IMR-90 (cell line): ENCODE measurements around the gene LTN1. TPM values are rescaled to one million over a fixed set of nuclear protein-coding genes. Genes with fewer than 3 reads are reported as not detected.

ENCODE experiments used
- ATAC-seq: fragments of 200-7000 bp; cut with Tn5 transposase; 2 replicates; pipeline ENCODE4 v1.9.1; 2020; ENCODE audit warnings: low read depth, mild to moderate bottlenecking, moderate library complexity
- BruUV-seq: library from RNA; stranded (reverse); fragments of 400-500 nt; replicated peaks from 2 replicates; lab custom pipeline; 2021; lab: Mats Ljungman, UMichigan
- CTCF ChIA-PET: fragments of 300-600 bp; formaldehyde crosslinking; extraction: SDS; loops from one replicate; lab custom pipeline; 2021; ENCODE audit warnings: antibody characterized with exemption; lab: Yijun Ruan, JAX
- POLR2A ChIA-PET: fragments of 300-600 bp; sonication (Branson Sonifier 250); formaldehyde crosslinking; loops from one replicate; lab custom pipeline; 2022; ENCODE audit warnings: antibody characterized with exemption; ENCODE audit not compliant: unreplicated experiment; lab: Charles Lee
- DNase-seq: peaks from one replicate; pipeline ENCODE4 v3.0.0; 2013
- H2AFZ ChIP-seq: replicated peaks from 2 replicates; pipeline ENCODE3; 2013; ENCODE audit warnings: low read length, mild to moderate bottlenecking; ENCODE audit not compliant: poor library complexity
- H2AK5ac ChIP-seq: 2 replicates; pipeline ENCODE4 v1.6.1; 2013; ENCODE audit warnings: low read depth, low read length, inconsistent platforms
- H2AK9ac ChIP-seq: replicated peaks from 2 replicates; pipeline ENCODE3; 2013; ENCODE audit warnings: mild to moderate bottlenecking, low read depth, low read length, moderate library complexity; ENCODE audit not compliant: poor library complexity
- H2BK120ac ChIP-seq: 2 replicates; pipeline ENCODE4 v1.6.1; 2013; ENCODE audit warnings: low read depth, low read length, inconsistent platforms
- H2BK15ac ChIP-seq: 3 replicates; pipeline ENCODE4 v1.6.1; 2013; ENCODE audit warnings: low read depth, low read length, inconsistent platforms
- H2BK20ac ChIP-seq: 2 replicates; pipeline ENCODE4 v1.6.1; 2013; ENCODE audit warnings: low read depth, mild to moderate bottlenecking, inconsistent platforms, low read length, moderate library complexity
- H2BK5ac ChIP-seq: 2 replicates; pipeline ENCODE4 v1.6.1; 2013; ENCODE audit warnings: mild to moderate bottlenecking, low read depth, low read length, inconsistent platforms; ENCODE audit not compliant: poor library complexity, severe bottlenecking
- H3K14ac ChIP-seq: replicated peaks from 2 replicates; pipeline ENCODE4 v1.6.1; 2013; ENCODE audit warnings: low read depth, low read length, inconsistent platforms
- H3K18ac ChIP-seq: 2 replicates; pipeline ENCODE4 v1.6.1; 2013; ENCODE audit warnings: low read depth, low read length, control low read depth
- H3K23ac ChIP-seq: 2 replicates; pipeline ENCODE4 v1.6.1; 2013; ENCODE audit warnings: low read depth, low read length, inconsistent platforms
- H3K27ac ChIP-seq: 2 replicates; pipeline ENCODE4 v1.5.1; 2013; ENCODE audit warnings: mild to moderate bottlenecking, control low read depth, low read length; ENCODE audit not compliant: insufficient read depth
- H3K27me3 ChIP-seq: 2 replicates; pipeline ENCODE4 v1.6.1; 2013; ENCODE audit warnings: low read length; ENCODE audit not compliant: control insufficient read depth, insufficient read depth
- H3K36me3 ChIP-seq: 2 replicates; pipeline ENCODE4 v1.6.1; 2013; ENCODE audit warnings: low read length, mixed read lengths; ENCODE audit not compliant: control insufficient read depth, insufficient read depth
- H3K4ac ChIP-seq: 2 replicates; pipeline ENCODE4 v1.6.1; 2013; ENCODE audit warnings: low read depth, low read length, inconsistent platforms
- H3K4me1 ChIP-seq: 2 replicates; pipeline ENCODE4 v1.6.1; 2013; ENCODE audit warnings: low read length, mixed read lengths; ENCODE audit not compliant: control insufficient read depth, insufficient read depth
- H3K4me2 ChIP-seq: 2 replicates; pipeline ENCODE4 v1.6.1; 2013; ENCODE audit warnings: low read depth, mild to moderate bottlenecking, control low read depth, low read length, moderate library complexity
- H3K4me3 ChIP-seq: 2 replicates; pipeline ENCODE4 v1.5.1; 2013; ENCODE audit warnings: low read depth, mild to moderate bottlenecking, control low read depth, low read length, moderate library complexity; ENCODE audit not compliant: insufficient read depth
- H3K56ac ChIP-seq: 2 replicates; pipeline ENCODE4 v1.6.1; 2013; ENCODE audit warnings: low read length, inconsistent platforms; ENCODE audit not compliant: insufficient read depth; ENCODE audit errors: extremely low read depth
- H3K79me1 ChIP-seq, 2 experiments: 2 replicates each; pipeline ENCODE4 v1.6.1; 2013; ENCODE audit warnings: low read length in 2 of 2, inconsistent platforms in 1 of 2, low read depth in 1 of 2
- H3K9ac ChIP-seq: 2 replicates; pipeline ENCODE4 v1.6.1; 2013; ENCODE audit warnings: low read depth, low read length, control low read depth
- H3K9me1 ChIP-seq: 2 replicates; pipeline ENCODE4 v1.6.1; 2013; ENCODE audit warnings: low read length, inconsistent platforms; ENCODE audit not compliant: insufficient read depth
- H3K9me3 ChIP-seq: 2 replicates; pipeline ENCODE4 v1.6.1; 2013; ENCODE audit warnings: low read length; ENCODE audit not compliant: control insufficient read depth, insufficient read depth
- H4K20me1 ChIP-seq: 2 replicates; pipeline ENCODE4 v1.6.1; 2013; ENCODE audit warnings: low read length, inconsistent platforms; ENCODE audit not compliant: insufficient read depth
- H4K5ac ChIP-seq: 2 replicates; pipeline ENCODE4 v1.6.1; 2013; ENCODE audit warnings: mild to moderate bottlenecking, low read depth, low read length, control low read depth
- H4K8ac ChIP-seq, 2 experiments: 2 replicates each; pipeline ENCODE4 v1.6.1; 2013; ENCODE audit warnings: low read depth in 2 of 2, low read length in 2 of 2, control low read depth in 1 of 2, inconsistent platforms in 1 of 2
- H4K91ac ChIP-seq: 2 replicates; pipeline ENCODE4 v1.6.1; 2013; ENCODE audit warnings: low read depth, low read length, inconsistent platforms; ENCODE audit not compliant: insufficient read depth
- MAFK ChIP-seq: IDR thresholded peaks from 2 replicates; pipeline ENCODE4 v1.6.1; 2012; ENCODE audit warnings: low read depth, low read length, improper control_type of control experiment
- MAZ ChIP-seq: IDR thresholded peaks from 2 replicates; pipeline ENCODE4 v1.6.1; 2012; ENCODE audit warnings: low read depth, mild to moderate bottlenecking, low read length, improper control_type of control experiment, moderate library complexity, borderline replicate concordance
- POLR2A ChIP-seq: IDR thresholded peaks from 2 replicates; pipeline ENCODE4 v1.6.1; 2012; ENCODE audit warnings: mild to moderate bottlenecking, low read depth, low read length
- RCOR1 ChIP-seq: IDR thresholded peaks from 2 replicates; pipeline ENCODE4 v1.6.1; 2012; ENCODE audit warnings: mild to moderate bottlenecking, low read length, improper control_type of control experiment; ENCODE audit not compliant: insufficient replicate concordance
- WGBS, 2 experiments: methylation state at CpG; one replicate each; pipeline versions ENCODE4 v1.1.5 to v1.1.7; 2013; ENCODE audit warnings: missing lambda C conversion rate in 2 of 2; ENCODE audit not compliant: insufficient read length in 1 of 2; ENCODE audit errors: extremely low coverage in 2 of 2; 5-methylcytosine and 5-hydroxymethylcytosine counted together
- dilution Hi-C: fragments of 300-500 bp; cut with HindIII; formaldehyde crosslinking; loops from one replicate; pipeline ENCODE4 v1.14.3; 2018; ENCODE audit warnings: low sequenced_read_pairs; ENCODE audit not compliant: unreplicated experiment
- in situ Hi-C: fragments of 300-500 bp; cut with MboI; formaldehyde crosslinking; loops from 3 replicates; pipeline ENCODE4 v1.14.3; 2019; ENCODE audit warnings: low sequenced_read_pairs, inconsistent platforms, mixed read lengths
- intact Hi-C: fragments of 100-400 bp; cut with micrococcal nuclease; formaldehyde crosslinking; loops from 2 replicates; pipeline ENCODE4 v1.10.0; 2022
- polyA plus RNA-seq, 3 experiments: library from polyadenylated mRNA; depleted of rRNA; stranded (reverse); fragments of >200 nt; gene quantifications; 2 replicates each; pipeline ENCODE4 v1.2.3, GENCODE V29; 2012; ENCODE audit warnings: low replicate concordance in 1 of 3
- total RNA-seq: library from RNA; depleted of rRNA; stranded (reverse); fragments of >200 nt; gene quantifications from 2 replicates; pipeline ENCODE4 v1.2.3, GENCODE V29; 2012

LTN1 gene
- total and polyA plus RNA-seq, 2 of the 4 experiments (the other 2 are of a cell fraction) = 6.7 to 35.5 TPM

- no peak for ATAC-seq
- dilution Hi-C loops = no loop called here
These were observed 56.6 kb downstream of the LTN1 start for GRCh38 chr21:28936036-28936435.

More at GRCh38 chr21:28936036-28936435, 56.6 kb downstream of the LTN1 start:
- no peak overlapping the region for H3K27ac ChIP-seq
- no peak for DNase-seq
- H4K91ac ChIP-seq = no peak overlapping the region
- in situ Hi-C loops (loop anchor here (10.0 to 25.0 kb wide), 4 partner anchors 141 to 1224 kb away; no protein-coding TSS in a partner anchor), intact Hi-C loops (no loop called here)
- H3K4ac ChIP-seq = no peak overlapping the region
- H3K9ac ChIP-seq = no peak overlapping the region
- H3K18ac ChIP-seq = no peak overlapping the region
- ChIA-PET POLR2A (no interaction called here), CTCF (no interaction called here)
- no peaks in the 10 kb centered on the region for H3K4me1 ChIP-seq
- WGBS, 2 experiments = no CpG with 5 or more reads among the region's 1 CpG
- no peak overlapping the region for H3K14ac ChIP-seq
- no peak overlapping the region for H2AFZ ChIP-seq
- no peak overlapping the region for H2BK120ac ChIP-seq
- no peak overlapping the region for H4K5ac ChIP-seq
- no peaks in the 10 kb centered on the region for H3K79me1 ChIP-seq
- TF ChIP-seq MAZ (no peak), MAFK (no peak), RCOR1 (no peak), POLR2A (no peak)
- H4K20me1 ChIP-seq = no peaks in the 10 kb centered on the region
- H3K4me2 ChIP-seq = no peak overlapping the region
- no TSS peak for BruUV-seq
- no peak overlapping the region; the same call in 1 of the 2 replicates for H3K23ac ChIP-seq
- no peak overlapping the region for H3K4me3 ChIP-seq
- no peak overlapping the region for H3K56ac ChIP-seq
- no peaks in the 10 kb centered on the region for H3K27me3 ChIP-seq
- H2AK5ac ChIP-seq = no peak overlapping the region
- H4K8ac ChIP-seq = no peak overlapping the region
- H2AK9ac ChIP-seq = no peak overlapping the region
- H2BK5ac ChIP-seq = no peak overlapping the region
- H2BK15ac ChIP-seq = no peak overlapping the region
- H3K36me3 ChIP-seq = peaks cover 15% of the 10 kb centered on the region
- no peaks in the 10 kb centered on the region for H3K9me1 ChIP-seq
- H3K9me3 ChIP-seq = no peaks in the 10 kb centered on the region
- H2BK20ac ChIP-seq = no peak overlapping the region
